Iris pigment epithelial cell (primary cell): ENCODE data around the gene OR2T6.
"Not testable (repeated sequence)": the region's sequence is repeated elsewhere in the genome, so short reads cannot be mapped to it uniquely, and the experiment has no call there.

ENCODE experiments used
- DNase-seq: peaks from one replicate; pipeline ENCODE4 v3.0.0-alpha.2; 2011; ENCODE audit warnings: low read depth

OR2T6 gene

GRCh38 chr1:248375446-248375845, at the start of gene OR2T6:
Gene OR2T6 (plus strand): TSS chr1:248375746. CDS start chr1:248387609, 11,863 bp downstream.
- DNase-seq: no peak

DNA sequence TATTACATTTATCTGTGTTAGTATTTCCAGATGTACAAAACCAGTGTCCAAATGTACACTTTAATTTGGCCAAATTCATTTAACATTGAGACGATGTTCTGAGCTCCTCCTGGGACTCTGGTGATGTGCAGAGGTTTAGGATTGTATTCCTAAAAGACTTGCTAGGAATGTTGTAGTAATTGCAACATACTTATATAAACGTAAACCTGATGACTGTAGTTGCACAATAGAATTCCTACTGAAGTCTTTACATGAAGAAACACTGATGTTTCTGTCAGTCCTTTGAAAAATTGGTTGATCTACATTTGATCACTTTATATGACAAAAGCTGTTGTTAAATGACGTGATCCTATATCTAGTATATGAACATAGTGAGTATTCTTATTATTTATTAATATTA, 32.1 kb upstream of the OR2T6 start:
- DNase-seq: no peak

DNA sequence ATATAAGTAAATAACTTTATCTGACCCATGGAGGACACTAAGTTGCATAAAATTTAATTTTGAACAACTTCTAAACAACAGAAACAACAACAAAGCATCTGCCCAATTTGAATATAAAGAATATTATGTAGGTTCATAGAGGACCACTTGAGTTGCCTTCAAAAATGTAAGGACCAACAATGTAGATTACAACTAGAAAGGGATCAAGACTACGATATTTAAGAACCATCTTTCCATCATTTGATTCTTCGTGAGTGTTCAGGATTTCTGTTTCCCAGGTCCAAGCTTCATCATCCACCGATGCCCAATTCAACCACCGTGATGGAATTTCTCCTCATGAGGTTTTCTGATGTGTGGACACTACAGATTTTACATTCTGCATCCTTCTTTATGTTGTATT, 27.1 kb upstream of the OR2T6 start, which contains the start of gene OR14C36:
TSS of gene OR14C36 (plus strand) at position 301 of the 400 bp plus-strand sequence. CDS start at position 301, 0 bp downstream.
- no peak for DNase-seq

DNA sequence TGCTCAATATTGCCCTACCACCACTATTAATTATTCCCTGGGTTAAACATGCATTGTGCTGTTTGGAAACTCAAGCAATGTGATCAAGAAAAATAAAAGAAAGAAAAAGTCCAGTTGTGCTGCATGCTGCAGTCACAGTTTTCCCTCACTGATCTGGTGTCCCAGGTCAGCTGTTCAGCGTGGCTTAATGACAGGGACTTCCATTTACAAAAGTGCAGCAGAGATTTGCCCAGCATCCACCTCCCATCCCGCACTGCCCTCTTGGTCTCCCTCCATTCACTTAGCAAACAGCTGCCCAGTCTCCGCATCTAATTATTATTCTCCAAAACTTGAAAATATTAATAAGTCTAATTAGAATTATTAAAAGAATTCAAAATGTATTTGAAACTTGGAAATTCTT, 16.1 kb upstream of the OR2T6 start:
- DNase-seq: no peak

- DNase-seq: no peak
These were observed 14.3 kb upstream of the OR2T6 start, which contains the start of gene OR2T4 for GRCh38 chr1:248361121-248361715. Gene OR2T4 (plus strand): TSS chr1:248361665. CDS start chr1:248361665, 0 bp downstream.

GRCh38 chr1:248366609-248367008, 8.9 kb upstream of the OR2T6 start:
- no peak for DNase-seq

- DNase-seq: no peak
These were observed 3.2 kb upstream of the OR2T6 start for GRCh38 chr1:248372394-248372793.

GRCh38 chr1:248373761-248374160, 1.8 kb upstream of the OR2T6 start:
- DNase-seq: no peak

DNA sequence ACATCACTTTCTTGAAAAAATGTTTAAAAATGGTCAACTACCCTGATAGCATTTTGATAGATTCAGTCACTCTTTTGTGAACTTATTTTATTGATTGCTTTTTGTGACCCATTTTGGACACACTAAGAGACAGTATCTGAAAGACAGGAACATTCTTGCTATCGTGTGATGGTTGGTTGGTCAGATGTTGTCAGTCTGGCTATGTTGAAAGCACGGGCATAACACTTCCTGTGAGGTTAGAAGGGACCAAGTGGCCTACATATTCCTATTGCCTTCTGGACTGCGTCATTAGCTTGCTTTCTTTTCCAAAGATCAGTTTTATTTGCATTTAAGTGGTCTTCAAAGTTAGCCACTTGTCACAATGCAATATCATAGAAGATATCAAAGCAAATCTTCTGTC, 1.4 kb downstream of the OR2T6 start:
- DNase-seq: no peak

DNA sequence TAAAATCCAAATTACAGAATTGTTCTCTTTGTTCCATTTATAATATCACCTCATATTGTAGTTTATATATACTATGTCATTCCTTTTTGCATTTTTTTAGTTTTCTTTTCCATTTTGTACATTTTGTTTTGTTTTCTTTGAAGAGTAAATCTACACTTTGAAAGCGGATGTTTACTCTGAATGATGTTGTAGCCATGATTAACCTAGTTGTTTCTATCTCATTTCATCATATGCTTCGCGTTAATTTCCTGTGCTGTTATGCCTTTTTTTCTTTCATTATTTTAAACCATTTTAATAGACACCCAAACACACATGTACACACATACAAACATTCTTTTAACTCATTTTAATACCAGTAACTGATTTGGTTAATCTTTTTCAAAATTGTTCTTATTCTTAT, 5.3 kb downstream of the OR2T6 start:
- no peak for DNase-seq

- DNase-seq: no peak
These were observed 12.9 kb downstream of the OR2T6 start for GRCh38 chr1:248388426-248388825.

GRCh38 chr1:248393050-248393449, 17.5 kb downstream of the OR2T6 start:
- no peak for DNase-seq

DNA sequence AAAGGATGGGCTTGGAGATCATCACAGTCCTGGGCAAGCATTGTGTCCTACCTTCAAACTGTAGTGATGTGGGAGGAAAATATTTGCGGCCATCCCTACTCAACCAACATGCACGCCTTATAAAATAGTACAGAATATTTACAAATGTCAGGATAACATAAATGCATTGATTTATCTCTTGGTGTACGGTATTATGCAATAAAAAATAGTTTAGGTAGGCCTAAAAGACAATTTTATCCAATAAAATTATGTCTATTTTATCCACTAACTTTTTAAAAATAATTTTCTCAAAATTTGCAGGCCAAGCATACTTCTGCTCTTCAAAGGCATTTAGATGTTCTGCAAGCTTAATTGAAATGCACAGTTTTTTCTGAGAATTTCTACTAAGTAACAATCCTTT, 27.2 kb downstream of the OR2T6 start, which contains the start of gene OR2T1:
TSS of gene OR2T1 (plus strand) at position 301 of the 400 bp plus-strand sequence. CDS start 3,100 bp downstream, outside the sequence.
- no peak for DNase-seq

- DNase-seq: peak; percentile 35
These were observed 28.5 kb downstream of the OR2T6 start for GRCh38 chr1:248404024-248404423.

DNA sequence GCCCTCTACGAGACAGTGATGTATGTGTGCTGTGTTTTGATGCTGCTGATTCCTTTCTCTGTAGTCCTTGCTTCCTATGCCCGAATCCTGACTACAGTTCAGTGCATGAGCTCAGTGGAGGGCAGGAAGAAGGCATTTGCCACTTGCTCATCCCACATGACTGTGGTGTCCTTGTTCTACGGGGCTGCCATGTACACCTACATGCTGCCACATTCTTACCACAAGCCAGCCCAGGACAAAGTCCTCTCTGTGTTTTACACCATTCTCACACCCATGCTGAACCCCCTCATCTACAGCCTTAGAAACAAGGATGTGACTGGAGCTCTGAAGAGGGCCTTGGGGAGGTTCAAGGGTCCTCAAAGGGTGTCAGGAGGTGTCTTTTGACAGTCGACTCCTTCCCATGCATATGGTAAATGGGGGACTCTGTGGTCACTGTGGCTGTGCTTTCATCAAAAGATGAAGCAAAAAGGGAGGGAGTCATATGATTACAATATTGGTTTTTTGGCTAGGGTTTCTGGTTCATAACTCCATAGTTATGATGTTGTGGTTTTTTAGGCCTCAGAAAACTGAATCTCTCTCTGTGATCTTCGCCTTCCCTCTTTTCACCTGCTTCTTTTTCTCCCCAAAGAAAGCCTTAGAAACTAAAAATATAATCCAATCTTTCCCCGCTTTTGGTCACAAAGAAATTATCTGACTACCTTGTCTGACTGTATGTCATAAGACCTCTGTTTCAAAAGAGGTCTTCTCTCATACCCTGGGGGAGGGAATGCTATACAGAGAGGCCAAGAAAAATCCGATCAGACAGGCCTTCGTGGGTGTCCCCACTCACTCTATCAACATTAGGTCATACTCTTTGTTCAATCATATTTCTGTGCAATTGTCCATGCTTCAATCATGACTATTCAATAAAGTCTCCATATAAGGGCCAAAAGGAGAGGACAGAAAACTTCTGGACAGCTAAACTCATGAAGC, 31.5 kb downstream of the OR2T6 start:
- no peak for DNase-seq

DNA sequence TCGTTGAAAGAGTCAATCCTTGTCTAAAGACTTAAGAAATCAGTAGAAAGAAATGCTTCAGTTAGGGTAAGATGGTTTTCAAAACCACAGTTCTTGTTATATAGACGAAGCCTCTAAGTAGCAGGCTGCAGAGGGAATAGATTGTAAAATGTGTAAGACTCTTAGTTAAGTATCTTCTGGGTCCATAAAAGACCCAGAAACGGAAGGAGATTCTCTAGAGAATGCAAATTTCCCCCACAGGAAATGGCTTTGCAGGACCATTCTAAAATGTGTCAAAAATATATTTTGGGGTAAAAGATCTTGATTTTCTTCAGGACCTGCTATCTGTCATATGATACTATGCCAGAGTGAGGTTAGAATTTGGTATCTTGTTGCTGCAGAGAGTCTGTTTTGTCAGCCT, 40.7 kb downstream of the OR2T6 start:
- DNase-seq: no peak

GRCh38 chr1:248417854-248418253, 42.3 kb downstream of the OR2T6 start:
- no peak for DNase-seq

GRCh38 chr1:248421384-248421783, 45.8 kb downstream of the OR2T6 start:
- DNase-seq: peak; percentile 1

GRCh38 chr1:248427526-248428191, 52.1 kb downstream of the OR2T6 start:
- DNase-seq: not testable (repeated sequence)

GRCh38 chr1:248428192-248428533, 52.6 kb downstream of the OR2T6 start:
- DNase-seq: not testable (repeated sequence)

DNA sequence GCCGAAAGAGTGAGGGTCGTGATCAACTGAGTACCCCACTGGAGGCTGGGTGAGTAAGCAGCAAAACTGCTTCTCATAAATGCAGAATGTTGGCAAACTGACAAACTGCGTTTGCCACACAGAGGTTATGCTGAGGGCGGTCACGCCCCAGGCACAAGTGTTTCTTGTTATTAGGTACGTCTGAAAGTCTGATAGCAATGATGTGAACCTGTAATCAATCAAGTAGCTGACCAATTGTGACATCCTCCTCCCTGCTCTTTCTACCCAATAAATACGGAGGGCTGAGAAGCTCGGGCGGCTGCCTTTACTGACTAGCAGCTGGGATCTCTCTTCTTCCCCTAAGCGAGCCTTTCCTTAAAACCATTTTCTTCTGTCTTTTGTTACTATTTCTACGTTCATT, 56.1 kb downstream of the OR2T6 start:
- not testable (repeated sequence) for DNase-seq

DNA sequence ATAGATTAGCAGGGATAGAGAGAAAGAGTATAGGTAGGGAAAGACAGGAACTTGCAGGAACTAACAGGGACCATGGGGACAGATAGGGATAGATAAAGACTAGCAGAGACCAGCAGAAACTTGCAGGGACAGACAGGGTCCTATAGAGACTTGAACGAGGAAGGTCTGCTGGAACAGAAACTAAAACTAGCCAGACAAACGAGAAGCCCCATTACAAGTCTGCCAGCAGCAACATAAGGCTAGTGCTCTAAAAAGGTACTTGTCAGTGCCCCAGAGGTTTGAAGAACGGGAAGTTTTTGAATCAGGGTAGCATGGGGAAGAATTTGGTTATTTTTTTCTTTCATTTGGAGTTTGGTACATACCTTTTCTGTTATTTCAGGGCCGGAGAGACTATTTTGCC, 56.7 kb downstream of the OR2T6 start:
- not testable (repeated sequence) for DNase-seq
